Astrocyte (in vitro differentiated cells and primary cell): ENCODE data around the gene ACSL6.

Experiments used
- CTCF ChIP-seq: IDR thresholded peaks from 2 replicates; pipeline ENCODE4 v1.5.1; 2011; ENCODE audit warnings: low read depth, mild to moderate bottlenecking, inconsistent platforms, low read length, moderate library complexity; ENCODE audit not compliant: insufficient read depth
- EZH2 ChIP-seq: IDR thresholded peaks from 2 replicates; pipeline ENCODE4 v1.6.1; 2012; ENCODE audit warnings: mild to moderate bottlenecking, low read length, inconsistent platforms; ENCODE audit not compliant: insufficient read depth

DNA sequence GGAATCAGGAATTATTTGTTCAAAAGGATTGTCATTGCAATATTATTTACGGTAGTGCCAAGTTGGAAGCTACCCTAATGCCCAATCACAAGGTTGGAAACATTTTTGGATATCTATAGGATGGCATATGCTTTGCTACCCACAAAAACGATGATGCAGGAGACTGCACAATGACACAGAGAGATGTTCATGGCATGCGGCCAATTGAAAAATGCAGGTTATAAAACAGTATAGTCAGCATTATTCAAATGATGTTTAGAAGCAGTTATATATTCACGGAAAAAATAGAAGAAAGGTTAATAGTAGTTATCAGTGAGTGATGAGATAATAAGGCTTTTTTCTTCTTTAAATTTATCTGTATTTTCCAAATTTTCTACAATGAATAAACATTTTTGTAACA, 5.9 kb upstream of the ACSL6 start:
- no peak for TF ChIP-seq CTCF
- no peak for TF ChIP-seq EZH2
